Activated CD4-positive, alpha-beta memory T cell treated with anti-CD3 and anti-CD28 coated beads, Interleukin-2, amount 10 ng/mL, durations not matched to agents 7 days and 5 days (primary cell): Measurements from ENCODE around the gene SHC1. TPM values are rescaled to one million over a fixed set of nuclear protein-coding genes. Genes with fewer than 3 reads are reported as not detected.
A peak's percentile ranks its signal among the peaks of the same experiment; 100 is the strongest.
"Not testable (repeated sequence)": the region's sequence is repeated elsewhere in the genome, so short reads cannot be mapped to it uniquely, and the experiment has no call there.

Experiments used
- CTCF ChIA-PET: fragments of 350-600 bp; sonication (Branson Sonifier 250); formaldehyde crosslinking; loops from one replicate; lab custom pipeline; 2021; ENCODE audit warnings: antibody characterized with exemption, inconsistent platforms; lab: Charles Lee
- POLR2A ChIA-PET: fragments of 350-600 bp; sonication (Branson Sonifier 250); formaldehyde crosslinking; loops from one replicate; lab custom pipeline; 2021; ENCODE audit warnings: antibody characterized with exemption; lab: Charles Lee
- DNase-seq: peaks from one replicate; pipeline ENCODE4 v3.0.0-alpha.2; 2020
- H3K27ac Mint-ChIP-seq: one replicate; pipeline ENCODE4 v1.8.0; 2021; ENCODE audit warnings: mild to moderate bottlenecking, mixed read lengths
- H3K27me3 Mint-ChIP-seq: one replicate; pipeline ENCODE4 v1.8.0; 2021; ENCODE audit warnings: mixed read lengths
- H3K36me3 Mint-ChIP-seq: one replicate; pipeline ENCODE4 v1.8.0; 2021; ENCODE audit warnings: low read depth, mixed read lengths
- H3K4me1 Mint-ChIP-seq: one replicate; pipeline ENCODE4 v1.8.0; 2021; ENCODE audit warnings: mixed read lengths
- H3K4me3 Mint-ChIP-seq: one replicate; pipeline ENCODE4 v1.8.0; 2021; ENCODE audit warnings: mild to moderate bottlenecking, mixed read lengths
- H3K9me3 Mint-ChIP-seq: one replicate; pipeline ENCODE4 v1.8.0; 2021; ENCODE audit warnings: mixed read lengths
- total RNA-seq, 2 experiments: library from RNA; stranded (reverse); gene quantifications; one replicate each; pipeline ENCODE4 v1.2.3, GENCODE V29; 2021

Gene SHC1
- total RNA-seq, 2 experiments from 2014 or later = 80.7 to 80.8 TPM

GRCh38 chr1:154977762-154978161 lies 7.2 kb upstream of the SHC1 start:
- Mint-ChIP-seq H3K27ac (peak overlapping the region; percentile 22), H3K4me3 (peak overlapping the region; percentile 6), H3K36me3 (peaks cover 36% of the 10 kb centered on the region), H3K4me1 (peaks cover 23% of the 10 kb centered on the region)
- not testable (repeated sequence) for DNase-seq, H3K27me3 Mint-ChIP-seq, H3K9me3 Mint-ChIP-seq
- ChIA-PET CTCF (interaction anchor here (2.5 to 6.4 kb wide), 2 partner anchors 22 to 39 kb away, joined by 12 to 40 read pairs; no protein-coding TSS in a partner anchor), POLR2A (interaction anchor here (1.2 to 4.8 kb wide), 3 partner anchors 9 to 17 kb away, joined by 3 to 62 read pairs (median 3); partner anchors contain the start of gene PYGO2)

GRCh38 chr1:154975409-154976059 lies 5.0 kb upstream of the SHC1 start:
- peaks cover 41% of the 10 kb centered on the region for H3K36me3 Mint-ChIP-seq
- no peaks in the 10 kb centered on the region for H3K27me3 Mint-ChIP-seq
- ChIA-PET POLR2A (interaction anchor here (0.6 to 5.1 kb wide), 21 partner anchors 8 to 369 kb away, joined by 3 to 62 read pairs (median 12); partner anchors contain the start of genes FLAD1, LENEP, PBXIP1 and PMVK), CTCF (interaction anchor here (0.9 to 6.4 kb wide), 4 partner anchors 19 to 41 kb away, joined by 4 to 40 read pairs (median 12); partner anchors contain the start of genes PBXIP1 and PMVK)
- no peaks in the 10 kb centered on the region for H3K9me3 Mint-ChIP-seq
- H3K4me1 Mint-ChIP-seq = peaks cover 40% of the 10 kb centered on the region
- DNase-seq = peak; percentile 67
- H3K4me3 Mint-ChIP-seq = no peak overlapping the region
- H3K27ac Mint-ChIP-seq = no peak overlapping the region

GRCh38 chr1:154974808-154975408 lies 4.4 kb upstream of the SHC1 start:
- Mint-ChIP-seq H3K9me3 (no peaks in the 10 kb centered on the region), H3K4me1 (peaks cover 43% of the 10 kb centered on the region), H3K27ac (no peak overlapping the region), H3K36me3 (peaks cover 39% of the 10 kb centered on the region), H3K4me3 (no peak overlapping the region), H3K27me3 (no peaks in the 10 kb centered on the region)
- ChIA-PET POLR2A (interaction anchor here (0.6 to 5.1 kb wide), 27 partner anchors 8 to 368 kb away, joined by 3 to 62 read pairs (median 7); partner anchors contain the start of genes ADAM15, FLAD1, LENEP and PBXIP1), CTCF (interaction anchor here (0.9 to 6.4 kb wide), 4 partner anchors 12 to 42 kb away, joined by 5 to 40 read pairs (median 21); partner anchors contain the start of genes PBXIP1 and PYGO2)
- peak; percentile 96 for DNase-seq

GRCh38 chr1:154974102-154974807 lies 3.7 kb upstream of the SHC1 start, which contains the start of gene CKS1B:
Gene CKS1B, plus strand, starts transcription at chr1:154974681. Its CDS starts 65 bp downstream, at chr1:154974746.
- Mint-ChIP-seq H3K36me3 (peaks cover 40% of the 10 kb centered on the region), H3K9me3 (no peaks in the 10 kb centered on the region)
- peak; percentile 97 for DNase-seq

GRCh38 chr1:154973344-154974101 lies 3.0 kb upstream of the SHC1 start:
- ChIA-PET POLR2A (interaction anchor here (0.7 to 5.1 kb wide), 26 partner anchors 9 to 368 kb away, joined by 3 to 62 read pairs (median 8); partner anchors contain the start of genes ADAM15, FLAD1, LENEP and PBXIP1), CTCF (interaction anchor here (0.6 to 6.4 kb wide), 17 partner anchors 10 to 304 kb away, joined by 3 to 40 read pairs (median 4); partner anchors contain the start of genes ADAM15, FLAD1, KRTCAP2 and PYGO2)
- Mint-ChIP-seq H3K27me3 (no peaks in the 10 kb centered on the region), H3K4me3 (no peak overlapping the region), H3K36me3 (peaks cover 40% of the 10 kb centered on the region), H3K4me1 (peaks cover 47% of the 10 kb centered on the region), H3K27ac (no peak overlapping the region), H3K9me3 (no peaks in the 10 kb centered on the region)
- peak; percentile 96 for DNase-seq

More at GRCh38 chr1:154974102-154974807, 3.7 kb upstream of the SHC1 start, which contains the start of gene CKS1B:
- no peak within 1 kb of the TSS for H3K27ac Mint-ChIP-seq
- H3K4me3 Mint-ChIP-seq = no peak within 1 kb of the TSS
- peaks cover 45% of the 10 kb centered on the region for H3K4me1 Mint-ChIP-seq
- POLR2A ChIA-PET = interaction anchor here (0.8 to 5.1 kb wide), 29 partner anchors 9 to 369 kb away, joined by 3 to 62 read pairs (median 7); partner anchors contain the start of genes ADAM15, FLAD1, LENEP and PBXIP1
- H3K27me3 Mint-ChIP-seq = no peaks in the 10 kb centered on the region
- CTCF ChIA-PET = interaction anchor here (0.6 to 6.4 kb wide), 15 partner anchors 9 to 305 kb away, joined by 3 to 40 read pairs (median 5); partner anchors contain the start of genes ADAM15, FLAD1, PBXIP1 and PYGO2

- Mint-ChIP-seq H3K9me3 (no peaks in the 10 kb centered on the region), H3K36me3 (peaks cover 39% of the 10 kb centered on the region), H3K27me3 (no peaks in the 10 kb centered on the region), H3K4me3 (no peak overlapping the region), H3K27ac (no peak overlapping the region), H3K4me1 (peaks cover 50% of the 10 kb centered on the region)
- POLR2A ChIA-PET = interaction anchor here (0.7 to 5.1 kb wide), 19 partner anchors 8 to 367 kb away, joined by 3 to 62 read pairs (median 12); partner anchors contain the start of genes FLAD1, LENEP, PBXIP1 and PYGO2
- no peak for DNase-seq
- CTCF ChIA-PET = interaction anchor here (0.6 to 6.4 kb wide), 14 partner anchors 10 to 303 kb away, joined by 3 to 40 read pairs (median 5); partner anchors contain the start of genes ADAM15, FLAD1, KRTCAP2 and PYGO2
These were observed 2.2 kb upstream of the SHC1 start for GRCh38 chr1:154972517-154973343.

- CTCF ChIA-PET = interaction anchor here (0.6 to 6.4 kb wide), 10 partner anchors 9 to 413 kb away, joined by 3 to 40 read pairs (median 7); partner anchors contain the start of genes ADAM15, FLAD1, PBXIP1 and PYGO2
- DNase-seq = no peak
- no peaks in the 10 kb centered on the region for H3K27me3 Mint-ChIP-seq
- H3K27ac Mint-ChIP-seq = no peak overlapping the region
- POLR2A ChIA-PET = interaction anchor here (0.9 to 3.9 kb wide), 5 partner anchors 8 to 44 kb away, joined by 4 to 34 read pairs (median 10); partner anchors contain the start of genes FLAD1, PBXIP1 and PYGO2
- peaks cover 51% of the 10 kb centered on the region for H3K4me1 Mint-ChIP-seq
- peaks cover 39% of the 10 kb centered on the region for H3K36me3 Mint-ChIP-seq
- H3K4me3 Mint-ChIP-seq = no peak overlapping the region
- H3K9me3 Mint-ChIP-seq = no peaks in the 10 kb centered on the region
These were observed 1.6 kb upstream of the SHC1 start for GRCh38 chr1:154972213-154972516.

- DNase-seq = no peak
- Mint-ChIP-seq H3K4me3 (peak overlapping the region; percentile 16), H3K27ac (peak overlapping the region; percentile 62), H3K36me3 (peaks cover 43% of the 10 kb centered on the region), H3K27me3 (no peaks in the 10 kb centered on the region), H3K4me1 (peaks cover 52% of the 10 kb centered on the region), H3K9me3 (no peaks in the 10 kb centered on the region)
- POLR2A ChIA-PET = interaction anchor here (0.9 to 3.9 kb wide), 6 partner anchors 10 to 45 kb away, joined by 4 to 34 read pairs (median 12); partner anchors contain the start of genes FLAD1, PBXIP1 and PYGO2
- CTCF ChIA-PET = interaction anchor here (0.6 to 6.4 kb wide), 9 partner anchors 9 to 412 kb away, joined by 3 to 40 read pairs (median 7); partner anchors contain the start of genes PBXIP1 and PYGO2
These were observed 923 bp upstream of the SHC1 start for GRCh38 chr1:154971341-154971998.

GRCh38 chr1:154969860-154970452 lies 591 bp downstream of the SHC1 start:
- Mint-ChIP-seq H3K4me3 (no peak overlapping the region), H3K9me3 (no peaks in the 10 kb centered on the region), H3K4me1 (peaks cover 55% of the 10 kb centered on the region), H3K27me3 (no peaks in the 10 kb centered on the region), H3K27ac (no peak overlapping the region), H3K36me3 (peaks cover 53% of the 10 kb centered on the region)
- ChIA-PET POLR2A (interaction anchor here (0.7 to 3.9 kb wide), 8 partner anchors 9 to 46 kb away, joined by 3 to 34 read pairs (median 7); partner anchors contain the start of genes FLAD1, PBXIP1, PMVK and PYGO2), CTCF (interaction anchor here (0.5 to 1.9 kb wide), 5 partner anchors 13 to 74 kb away, joined by 3 to 10 read pairs (median 4); partner anchors contain the start of gene FLAD1)
- no peak for DNase-seq
